DOHH2 (cell line): ENCODE data around the gene GMPR.

Experiments used
- H3F3A ChIP-seq: fragments of 200-600 bp; sonication (generic), shearing (Covaris generic); 2 replicates; pipeline ENCODE4 v1.6.0; 2016; ENCODE audit warnings: antibody characterized with exemption, mild to moderate bottlenecking; ENCODE audit not compliant: control insufficient read depth, insufficient read depth
- H3K27ac ChIP-seq: fragments of 200-600 bp; sonication (generic); 2 replicates; pipeline ENCODE4 v1.5.1; 2014; ENCODE audit warnings: low read depth, mild to moderate bottlenecking, low read length, moderate library complexity
- H3K27me3 ChIP-seq: fragments of 200-600 bp; sonication (generic); 2 replicates; pipeline ENCODE4 v1.6.1; 2014; ENCODE audit warnings: mild to moderate bottlenecking, low read length, mixed read lengths; ENCODE audit not compliant: control insufficient read depth
- H3K36me3 ChIP-seq: fragments of 200-600 bp; sonication (generic); 2 replicates; pipeline ENCODE4 v1.6.1; 2014; ENCODE audit warnings: mild to moderate bottlenecking, low read length, moderate library complexity, mixed read lengths; ENCODE audit not compliant: control insufficient read depth
- H3K4me1 ChIP-seq: fragments of 200-600 bp; sonication (generic); 2 replicates; pipeline ENCODE4 v1.6.1; 2014; ENCODE audit warnings: mild to moderate bottlenecking, low read length, mixed read lengths; ENCODE audit not compliant: control insufficient read depth
- H3K4me2 ChIP-seq: fragments of 200-600 bp; sonication (generic); 2 replicates; pipeline ENCODE4 v1.6.0; 2014; ENCODE audit warnings: mild to moderate bottlenecking, low read length, moderate library complexity
- H3K4me3 ChIP-seq: fragments of 200-600 bp; sonication (generic); 2 replicates; pipeline ENCODE4 v1.5.1; 2014; ENCODE audit warnings: mild to moderate bottlenecking, low read length, mixed read lengths
- H3K79me2 ChIP-seq: fragments of 200-600 bp; sonication (generic); 2 replicates; pipeline ENCODE4 v1.6.1; 2014; ENCODE audit warnings: mild to moderate bottlenecking, low read length, mixed read lengths; ENCODE audit not compliant: control insufficient read depth
- H3K9me2 ChIP-seq: fragments of 200-600 bp; sonication (generic); replicated peaks from 2 replicates; pipeline ENCODE4 v1.6.1; 2014; ENCODE audit warnings: mild to moderate bottlenecking, low read length, mixed read lengths; ENCODE audit not compliant: control insufficient read depth
- H3K9me3 ChIP-seq: fragments of 200-600 bp; sonication (generic); 2 replicates; pipeline ENCODE4 v1.6.1; 2014; ENCODE audit warnings: antibody characterized with exemption, low read length, mixed read lengths; ENCODE audit not compliant: control insufficient read depth, insufficient read depth
- H4K20me1 ChIP-seq: fragments of 200-600 bp; sonication (generic); 2 replicates; pipeline ENCODE4 v1.6.0; 2014; ENCODE audit warnings: low read depth, mild to moderate bottlenecking, antibody characterized with exemption, low read length, moderate library complexity; ENCODE audit not compliant: control insufficient read depth, insufficient read depth
- CTCF ChIP-seq: fragments of 200-600 bp; sonication (generic); IDR thresholded peaks from one replicate; pipeline ENCODE4 v1.5.1; 2014; ENCODE audit warnings: antibody characterized with exemption, mild to moderate bottlenecking, low read depth, low read length; ENCODE audit not compliant: poor library complexity, severe bottlenecking
- EZH2phosphoT487 ChIP-seq: fragments of 200-600 bp; sonication (generic); IDR thresholded peaks from 2 replicates; pipeline ENCODE4 v1.6.1; 2017; ENCODE audit warnings: borderline replicate concordance, mild to moderate bottlenecking, antibody characterized with exemption, low read length, moderate library complexity, mixed read lengths

GMPR gene

GRCh38 chr6:16196984-16197546 is 41.3 kb upstream of the GMPR start:
- no peaks in the 10 kb centered on the region for H3K79me2 ChIP-seq
- H3K27ac ChIP-seq, result no peak overlapping the region
- H3K9me3 ChIP-seq, result no peaks in the 10 kb centered on the region
- H3K27me3 ChIP-seq, result no peaks in the 10 kb centered on the region
- no peak overlapping the region for H3K4me3 ChIP-seq
- H3K36me3 ChIP-seq, result no peaks in the 10 kb centered on the region
- no peak for TF ChIP-seq EZH2phosphoT487
- no peak for TF ChIP-seq CTCF
- no peaks in the 10 kb centered on the region for H3K9me2 ChIP-seq
- peaks cover 21% of the 10 kb centered on the region for H3F3A ChIP-seq
- H3K4me1 ChIP-seq, result peaks cover 85% of the 10 kb centered on the region
- H3K4me2 ChIP-seq, result no peak overlapping the region
- H4K20me1 ChIP-seq, result no peaks in the 10 kb centered on the region

GRCh38 chr6:16198061-16198705 is 40.2 kb upstream of the GMPR start:
- Histone ChIP-seq H3K9me3 (no peaks in the 10 kb centered on the region), H3K9me2 (no peaks in the 10 kb centered on the region), H4K20me1 (no peaks in the 10 kb centered on the region), H3K4me2 (no peak overlapping the region), H3K27ac (no peak overlapping the region), H3F3A (peaks cover 19% of the 10 kb centered on the region), H3K4me3 (no peak overlapping the region), H3K79me2 (no peaks in the 10 kb centered on the region), H3K36me3 (no peaks in the 10 kb centered on the region; the same call in 1 of the 2 replicates), H3K4me1 (peaks cover 85% of the 10 kb centered on the region), H3K27me3 (no peaks in the 10 kb centered on the region)
- TF ChIP-seq EZH2phosphoT487 (no peak), CTCF (no peak)

- peak overlapping the region; percentile 59; the same call in 1 of the 2 replicates for H3K4me2 ChIP-seq
- no peaks in the 10 kb centered on the region for H3K9me2 ChIP-seq
- H3K4me3 ChIP-seq, result no peak overlapping the region
- H3K27ac ChIP-seq, result peak overlapping the region; percentile 61
- H3F3A ChIP-seq, result peaks cover 17% of the 10 kb centered on the region
- H3K9me3 ChIP-seq, result no peaks in the 10 kb centered on the region
- no peaks in the 10 kb centered on the region for H3K27me3 ChIP-seq
- TF ChIP-seq CTCF, result no peak
- no peak for TF ChIP-seq EZH2phosphoT487
- H4K20me1 ChIP-seq, result no peaks in the 10 kb centered on the region
- no peaks in the 10 kb centered on the region for H3K79me2 ChIP-seq
- H3K4me1 ChIP-seq, result peaks cover 85% of the 10 kb centered on the region
- peaks cover 2% of the 10 kb centered on the region; the same call in 1 of the 2 replicates for H3K36me3 ChIP-seq
These were observed 38.6 kb upstream of the GMPR start for GRCh38 chr6:16199804-16200203.
